IMR-90 (cell line): Measurements from ENCODE around the gene MSRB1.

Experiments
- BHLHE40 ChIP-seq: fragments of 150-350 bp; IDR thresholded peaks from 2 replicates; pipeline ENCODE4 v1.6.1; 2016; ENCODE audit warnings: mild to moderate bottlenecking, low read depth, low read length
- CEBPB ChIP-seq: IDR thresholded peaks from 2 replicates; pipeline ENCODE4 v1.6.1; 2012; ENCODE audit warnings: low read depth, low read length, improper control_type of control experiment
- CTCF ChIP-seq: conservative IDR thresholded peaks from 2 replicates; pipeline ENCODE4 v1.5.1; 2012; ENCODE audit warnings: mild to moderate bottlenecking, low read depth, low read length, improper control_type of control experiment
- MXI1 ChIP-seq: IDR thresholded peaks from 2 replicates; pipeline ENCODE4 v1.6.1; 2012; ENCODE audit warnings: low read depth, mild to moderate bottlenecking, low read length, moderate library complexity, borderline replicate concordance
- POLR2A ChIP-seq: IDR thresholded peaks from 2 replicates; pipeline ENCODE4 v1.6.1; 2012; ENCODE audit warnings: mild to moderate bottlenecking, low read depth, low read length
- RFX5 ChIP-seq: IDR thresholded peaks from 2 replicates; pipeline ENCODE4 v1.8.0; 2012; ENCODE audit warnings: low read depth, mild to moderate bottlenecking, low read length, moderate library complexity

GRCh38 chr16:1982013-1982433 lies 39.0 kb upstream of the MSRB1 start:
- TF ChIP-seq BHLHE40, result no peak
- no peak for TF ChIP-seq POLR2A
- TF ChIP-seq CTCF, result no peak
- no peak for TF ChIP-seq CEBPB
- no peak for TF ChIP-seq RFX5
- no peak for TF ChIP-seq MXI1
